GM21381 (cell line): ENCODE results near the gene TXNRD2.
"Not testable (repeated sequence)": the region's sequence is repeated elsewhere in the genome, so short reads cannot be mapped to it uniquely, and the experiment has no call there.

Source experiments
- ATAC-seq: cut with Tn5 transposase; IDR thresholded peaks from one replicate; pipeline ENCODE4 v1.9.1; 2021; ENCODE audit warnings: mild to moderate bottlenecking, moderate library complexity; ENCODE audit not compliant: unreplicated experiment

TXNRD2 gene

GRCh38 chr22:19892257-19892879 lies 49.2 kb downstream of the TXNRD2 start:
- no peak for ATAC-seq

GRCh38 chr22:19891317-19892256 lies 50.0 kb downstream of the TXNRD2 start:
- no peak for ATAC-seq

- no peak for ATAC-seq
These were observed 50.9 kb downstream of the TXNRD2 start for GRCh38 chr22:19890502-19891316.

GRCh38 chr22:19889951-19890350 lies 51.7 kb downstream of the TXNRD2 start:
- ATAC-seq, result no peak

GRCh38 chr22:19888131-19888746 lies 53.4 kb downstream of the TXNRD2 start:
- ATAC-seq, result no peak

GRCh38 chr22:19887256-19887985 lies 54.2 kb downstream of the TXNRD2 start:
- no peak for ATAC-seq

- ATAC-seq, result no peak
These were observed 54.9 kb downstream of the TXNRD2 start for GRCh38 chr22:19886605-19887255.

- ATAC-seq, result no peak
These were observed 55.6 kb downstream of the TXNRD2 start for GRCh38 chr22:19885841-19886592.

GRCh38 chr22:19884954-19885751 lies 56.5 kb downstream of the TXNRD2 start:
- ATAC-seq, result no peak

- ATAC-seq, result no peak
These were observed 57.3 kb downstream of the TXNRD2 start for GRCh38 chr22:19884161-19884953.

- ATAC-seq, result not testable (repeated sequence)
These were observed 58.2 kb downstream of the TXNRD2 start for GRCh38 chr22:19883446-19883845.

- ATAC-seq, result no peak
These were observed 58.9 kb downstream of the TXNRD2 start for GRCh38 chr22:19882446-19883381.

GRCh38 chr22:19880786-19881569 lies 60.6 kb downstream of the TXNRD2 start:
- ATAC-seq, result no peak

- ATAC-seq, result no peak
These were observed 61.4 kb downstream of the TXNRD2 start for GRCh38 chr22:19879992-19880785.

GRCh38 chr22:19879643-19879991 lies 62.0 kb downstream of the TXNRD2 start:
- ATAC-seq, result no peak
